Transverse colon (tissue), 4 donors: ENCODE results near the gene MRPS18B. TPM values are rescaled to one million over a fixed set of nuclear protein-coding genes. Genes with fewer than 3 reads are reported as not detected.
"Not testable (repeated sequence)": the region's sequence is repeated elsewhere in the genome, so short reads cannot be mapped to it uniquely, and the experiment has no call there.

Source experiments
- DNase-seq: peaks from one replicate; pipeline ENCODE4 v3.0.0-alpha.2; 2019
- H3K27ac ChIP-seq, 4 donors: fragments of 200-600 bp; sonication (generic); 2 replicates each; pipeline ENCODE4 v1.5.1; 2016 to 2018; ENCODE audit warnings: inconsistent platforms in 4 of 4
- H3K27me3 ChIP-seq: fragments of 200-600 bp; sonication (generic); 2 replicates; pipeline ENCODE4 v1.5.1; 2017; ENCODE audit warnings: inconsistent platforms
- H3K36me3 ChIP-seq, 4 donors: fragments of 200-600 bp; sonication (generic); 2 replicates each; pipeline ENCODE4 v1.5.1; 2017 to 2019; ENCODE audit warnings: inconsistent platforms in 4 of 4
- H3K4me1 ChIP-seq, 4 donors: fragments of 200-600 bp; sonication (generic); 2 replicates each; pipeline ENCODE4 v1.5.1; 2017 to 2020; ENCODE audit warnings: inconsistent platforms in 4 of 4
- H3K4me3 ChIP-seq, 4 donors: fragments of 200-600 bp; sonication (generic); 1 replicate in 1 of 4; 2 replicates in 3 of 4; pipeline versions ENCODE4 v1.5.1 to v1.6.1; 2017 to 2019; ENCODE audit warnings: inconsistent platforms in 4 of 4
- H3K9me3 ChIP-seq, 2 donors: fragments of 200-600 bp; sonication (generic); 2 replicates each; pipeline ENCODE4 v1.5.1; 2017 to 2019; ENCODE audit warnings: inconsistent platforms in 2 of 2
- EP300 ChIP-seq: sonication (generic); formaldehyde crosslinking; IDR thresholded peaks from one replicate; pipeline ENCODE4 v1.6.1; 2017; ENCODE audit warnings: antibody characterized with exemption, low read depth
- POLR2A ChIP-seq: fragments of 450-650 bp; IDR thresholded peaks from one replicate; pipeline ENCODE4 v1.6.1; 2016; ENCODE audit warnings: antibody characterized with exemption, mild to moderate bottlenecking, moderate library complexity
- POLR2AphosphoS5 ChIP-seq, 3 donors: sonication (generic); formaldehyde crosslinking; IDR thresholded peaks; one replicate each; pipeline ENCODE4 v1.6.1; 2016; ENCODE audit warnings: antibody characterized with exemption in 3 of 3
- WGBS, 2 donors: methylation state at CpG; one replicate each; pipeline ENCODE4 v1.1.5; 2018; ENCODE audit warnings: low coverage in 1 of 2; 5-methylcytosine and 5-hydroxymethylcytosine counted together
- in situ Hi-C, 4 donors: fragments of 200-750 bp; cut with MboI; loops; one replicate each; pipeline versions ENCODE4 v1.15.0 to v1.15.1; 2017; ENCODE audit warnings: low sequenced_read_pairs in 3 of 4, low pct_ligation_motif_present in 1 of 4, low pct_unique_long_range_greater_than_20kb in 1 of 4
- intact Hi-C: fragments of 100-400 bp; cut with DNase I; formaldehyde crosslinking; loops from one replicate; pipeline ENCODE4 v1.15.1; 2023; ENCODE audit warnings: low total_unique reads
- total RNA-seq, 4 donors: library from RNA; depleted of rRNA; stranded (reverse); fragments of >200 nt; gene quantifications; one replicate each; pipeline ENCODE4 v1.1.0, GENCODE V29; 2016
- TF ChIP-seq, protein P1 (sequence below), 5 experiments: fragments of 200-600 bp in 3 of 5; fragments of 450-650 bp in 2 of 5; sonication (generic) in 3 of 5; IDR thresholded peaks; 1 replicate in 2 of 5; 2 replicates in 3 of 5; pipeline ENCODE4 v1.5.1; 2016 to 2017; ENCODE audit warnings: antibody characterized with exemption in 5 of 5, inconsistent platforms in 3 of 5, mild to moderate bottlenecking in 2 of 5, moderate library complexity in 1 of 5

MRPS18B gene
- total RNA-seq, 4 donors from 2014 or later: 6.0 to 61.9 (median 39.4) TPM

DNA sequence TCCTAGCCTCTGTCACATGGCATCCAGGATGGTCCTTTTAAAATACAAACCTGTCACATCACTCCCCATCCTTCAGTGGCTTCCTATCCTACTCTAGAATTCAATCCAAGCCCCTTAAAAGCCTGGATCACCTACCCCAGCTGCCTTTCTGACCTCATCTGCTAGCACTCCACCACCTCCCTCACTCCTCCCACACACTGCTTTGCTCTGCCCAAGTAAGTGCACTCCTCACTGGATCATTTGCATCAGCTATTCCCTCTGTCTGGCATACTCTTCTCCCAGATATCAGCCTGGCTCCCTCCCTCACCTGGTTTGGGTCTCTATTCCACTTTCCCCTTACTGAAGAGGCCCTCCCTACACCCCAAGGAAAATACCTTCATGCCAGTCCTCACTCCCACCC lies 39.8 kb downstream of the MRPS18B start:
- H3K4me1 ChIP-seq: no peaks in the 10 kb centered on the region
- H3K27ac ChIP-seq: no peak overlapping the region
- no peaks in the 10 kb centered on the region for H3K9me3 ChIP-seq
- no peak for DNase-seq
- in situ Hi-C loops: no loop called here
- H3K27me3 ChIP-seq: no peaks in the 10 kb centered on the region
- no peak overlapping the region for H3K4me3 ChIP-seq
- peaks cover 0 to 72% (median 37%) of the 10 kb centered on the region in 4 donors for H3K36me3 ChIP-seq
- intact Hi-C loops: no loop called here
- no peak for TF ChIP-seq EP300
- TF ChIP-seq POLR2A: no peak
- TF ChIP-seq, protein P1, sequence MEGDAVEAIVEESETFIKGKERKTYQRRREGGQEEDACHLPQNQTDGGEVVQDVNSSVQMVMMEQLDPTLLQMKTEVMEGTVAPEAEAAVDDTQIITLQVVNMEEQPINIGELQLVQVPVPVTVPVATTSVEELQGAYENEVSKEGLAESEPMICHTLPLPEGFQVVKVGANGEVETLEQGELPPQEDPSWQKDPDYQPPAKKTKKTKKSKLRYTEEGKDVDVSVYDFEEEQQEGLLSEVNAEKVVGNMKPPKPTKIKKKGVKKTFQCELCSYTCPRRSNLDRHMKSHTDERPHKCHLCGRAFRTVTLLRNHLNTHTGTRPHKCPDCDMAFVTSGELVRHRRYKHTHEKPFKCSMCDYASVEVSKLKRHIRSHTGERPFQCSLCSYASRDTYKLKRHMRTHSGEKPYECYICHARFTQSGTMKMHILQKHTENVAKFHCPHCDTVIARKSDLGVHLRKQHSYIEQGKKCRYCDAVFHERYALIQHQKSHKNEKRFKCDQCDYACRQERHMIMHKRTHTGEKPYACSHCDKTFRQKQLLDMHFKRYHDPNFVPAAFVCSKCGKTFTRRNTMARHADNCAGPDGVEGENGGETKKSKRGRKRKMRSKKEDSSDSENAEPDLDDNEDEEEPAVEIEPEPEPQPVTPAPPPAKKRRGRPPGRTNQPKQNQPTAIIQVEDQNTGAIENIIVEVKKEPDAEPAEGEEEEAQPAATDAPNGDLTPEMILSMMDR (IDR thresholded peaks at IDR 0.05): no peak
- TF ChIP-seq POLR2AphosphoS5 (IDR thresholded peaks at IDR 0.05): no peak

DNA sequence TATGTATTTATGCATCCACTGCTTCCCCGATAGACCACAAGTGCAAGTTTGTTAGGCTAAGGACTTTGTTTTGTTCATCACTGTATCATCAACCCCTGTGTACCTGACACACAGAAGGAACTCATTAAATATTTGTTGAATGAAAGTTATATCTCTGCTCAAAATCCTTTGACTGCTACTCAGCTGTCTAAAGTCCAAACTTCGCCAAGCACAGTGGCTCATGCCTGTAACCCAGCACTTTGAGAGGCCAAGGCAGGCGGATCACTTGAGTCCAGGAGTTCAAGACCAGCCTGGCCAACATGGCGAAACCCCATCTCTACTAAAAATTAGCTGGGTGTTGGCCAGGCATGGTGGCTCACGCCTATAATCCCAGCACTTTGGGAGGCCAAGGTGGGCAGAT lies 40.3 kb downstream of the MRPS18B start:
- WGBS, 2 donors: 91 to 100% methylated on average over 1 to 5 of the region's 5 CpGs
- H3K9me3 ChIP-seq, in situ Hi-C loops, intact Hi-C loops, H3K4me1 ChIP-seq, DNase-seq, H3K27ac ChIP-seq, H3K27me3 ChIP-seq, H3K4me3 ChIP-seq: not testable (repeated sequence)
- H3K36me3 ChIP-seq: peaks cover 0 to 74% (median 37%) of the 10 kb centered on the region in 4 donors

DNA sequence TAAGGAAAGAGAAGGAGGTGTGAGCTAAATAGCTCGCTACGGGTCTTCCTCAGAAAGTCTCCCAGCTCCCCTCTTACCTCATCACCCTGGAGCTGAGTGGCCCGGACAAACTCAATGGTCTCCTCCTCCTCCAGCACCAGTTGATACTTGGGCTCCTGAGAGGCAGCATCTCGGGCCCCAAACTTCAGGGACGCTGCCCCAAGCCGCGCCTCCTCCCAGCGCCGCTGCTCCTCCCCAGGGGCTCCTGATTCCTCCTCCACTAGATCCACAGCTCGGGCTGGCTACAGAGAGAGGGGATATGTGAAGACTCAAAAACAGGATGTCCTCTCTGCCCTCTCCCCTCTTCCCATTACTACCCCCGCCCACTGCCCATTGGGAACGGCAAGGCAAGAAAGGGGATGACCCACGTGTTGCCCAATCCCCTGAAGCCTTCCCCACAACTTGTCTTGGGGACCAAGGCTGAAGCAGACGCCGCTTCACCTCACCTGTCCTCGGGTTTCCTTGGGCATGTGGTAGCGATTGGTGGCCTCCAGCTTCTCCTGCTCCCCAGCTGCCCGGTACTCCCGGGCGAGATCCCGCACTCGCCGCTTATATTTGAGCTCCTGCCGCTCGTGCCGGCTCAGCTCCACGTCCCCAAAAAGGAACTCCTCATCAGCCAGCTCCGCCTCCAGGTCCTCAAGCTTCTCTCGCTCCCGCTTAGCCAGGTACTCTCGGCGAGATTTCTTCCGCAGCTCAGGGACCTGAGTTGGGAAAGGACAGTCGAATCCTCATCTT lies 47.5 kb downstream of the MRPS18B start:
- Histone ChIP-seq H3K9me3 (no peaks in the 10 kb centered on the region), H3K27me3 (no peaks in the 10 kb centered on the region), H3K36me3 (peaks cover 0 to 68% (median 32%) of the 10 kb centered on the region in 4 donors), H3K4me1 (no peaks in the 10 kb centered on the region), H3K27ac (no peak overlapping the region), H3K4me3 (no peak overlapping the region)
- DNase-seq: no peak
- 93 to 95% methylated on average over 13 to 34 of the region's 34 CpGs for WGBS, 2 donors
- in situ Hi-C loops (no loop called here), intact Hi-C loops (no loop called here)
- TF ChIP-seq POLR2AphosphoS5 (IDR thresholded peaks at IDR 0.05): no peak
- TF ChIP-seq EP300: no peak
- TF ChIP-seq, protein P1 (IDR thresholded peaks at IDR 0.05): no peak
- no peak for TF ChIP-seq POLR2A

DNA sequence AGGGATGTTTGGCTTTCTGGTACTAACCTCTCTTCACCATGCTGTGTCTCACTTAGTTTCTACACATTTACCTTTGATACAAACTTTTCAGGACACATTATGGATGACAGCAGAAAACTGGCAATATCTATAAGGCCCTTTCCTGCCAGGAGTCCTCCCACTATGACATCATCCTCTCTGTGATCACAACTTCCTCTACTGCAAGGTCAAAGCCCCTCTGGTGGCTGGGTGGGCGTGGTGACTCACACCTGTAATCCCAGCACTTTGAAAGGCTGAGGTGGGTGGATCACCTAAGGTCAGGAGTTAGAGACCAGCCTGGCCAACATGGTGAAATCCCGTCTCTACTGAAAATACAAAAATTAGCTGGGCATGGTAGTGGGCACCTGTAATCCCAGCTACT lies 48.7 kb downstream of the MRPS18B start:
- H3K4me3 ChIP-seq, H3K9me3 ChIP-seq, H3K27me3 ChIP-seq, H3K4me1 ChIP-seq, in situ Hi-C loops, H3K27ac ChIP-seq, DNase-seq, intact Hi-C loops: not testable (repeated sequence)
- 73% methylated on average over 2 of the region's 2 CpGs; no CpG with 5 or more reads in 1 of the 2 donors for WGBS, 2 donors
- peaks cover 0 to 63% (median 30%) of the 10 kb centered on the region in 4 donors for H3K36me3 ChIP-seq

DNA sequence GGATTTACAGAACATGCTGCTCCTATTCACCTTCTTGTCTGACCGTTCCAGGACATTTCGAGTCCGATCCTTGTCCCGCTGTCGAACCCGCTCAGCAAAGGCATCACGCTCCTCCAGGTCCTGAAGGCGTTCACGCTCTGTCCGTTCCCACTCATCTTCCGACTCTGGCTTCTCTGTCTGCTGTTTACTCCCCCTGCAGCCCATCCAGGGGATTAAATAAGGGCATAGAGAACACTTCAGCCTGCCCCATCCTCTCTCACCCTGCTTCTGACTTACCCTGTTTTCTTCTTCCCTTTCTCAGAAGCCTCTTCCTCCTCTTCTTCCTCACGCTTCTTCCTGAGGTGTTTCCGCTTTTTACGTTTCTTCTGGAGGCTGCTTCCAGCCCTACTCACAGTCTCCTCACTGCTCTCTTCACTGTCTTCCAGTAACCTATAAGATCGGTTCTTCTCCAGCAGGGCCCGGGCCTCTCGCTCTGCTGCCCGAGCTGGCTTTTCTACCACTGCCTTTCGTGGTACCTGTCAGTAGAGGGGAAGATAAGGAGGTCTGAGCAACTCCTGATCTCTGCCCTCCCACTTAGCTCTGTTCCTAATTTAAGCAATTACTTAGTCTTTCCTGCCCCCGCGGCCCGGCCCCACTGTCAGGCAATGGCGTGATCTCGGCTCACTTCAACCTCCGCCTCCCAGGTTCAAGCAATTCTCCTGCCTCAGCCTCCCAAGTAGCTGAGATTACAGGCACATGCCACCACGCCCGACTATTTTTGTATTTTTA lies 53.3 kb downstream of the MRPS18B start:
- Histone ChIP-seq H3K36me3 (peaks cover 0 to 21% (median 8%) of the 10 kb centered on the region in 4 donors), H3K27me3 (no peaks in the 10 kb centered on the region), H3K4me1 (peaks cover 6 to 21% (median 16%) of the 10 kb centered on the region in 4 donors), H3K27ac (no peak overlapping the region), H3K4me3 (no peak overlapping the region), H3K9me3 (no peaks in the 10 kb centered on the region)
- TF ChIP-seq POLR2A (no peak), EP300 (no peak), POLR2AphosphoS5 (IDR thresholded peaks at IDR 0.05) (no peak)
- TF ChIP-seq, protein P1 (IDR thresholded peaks at IDR 0.05): no peak
- no peak for DNase-seq
- in situ Hi-C loops: loop anchor here in 1 of 4 donors (10.0 kb wide), 1 partner anchor 46 kb away; the partner anchor contains the start of gene ATAT1
- 82 to 92% methylated on average over 19 to 27 of the region's 27 CpGs for WGBS, 2 donors
- intact Hi-C loops: loop anchor here (10.0 kb wide), 1 partner anchor 214 kb away; the partner anchor contains the start of gene DDR1
